Neural progenitor cell (in vitro differentiated cells): Measurements from ENCODE around the gene ZFP42. TPM values are rescaled to one million over a fixed set of nuclear protein-coding genes. Genes with fewer than 3 reads are reported as not detected.

Experiments used
- DNase-seq: peaks from one replicate; pipeline ENCODE4 v3.0.0-alpha.2; 2016; ENCODE audit warnings: low spot score
- H2AFZ ChIP-seq: fragments of 200-600 bp; sonication (generic); replicated peaks from 2 replicates; pipeline ENCODE4 v1.6.1; 2016; ENCODE audit warnings: antibody characterized with exemption
- H3F3A ChIP-seq: fragments of 200-600 bp; sonication (generic); 2 replicates; pipeline ENCODE4 v1.6.1; 2016; ENCODE audit warnings: antibody characterized with exemption, low read depth
- H3K27ac ChIP-seq: fragments of 200-600 bp; sonication (generic); 2 replicates; pipeline ENCODE4 v1.5.1; 2016; ENCODE audit warnings: mild to moderate bottlenecking
- H3K27me3 ChIP-seq: fragments of 200-600 bp; sonication (generic); 2 replicates; pipeline ENCODE4 v1.6.1; 2016; ENCODE audit warnings: mild to moderate bottlenecking, moderate library complexity
- H3K36me3 ChIP-seq: fragments of 200-600 bp; sonication (generic); 2 replicates; pipeline ENCODE4 v1.5.1; 2016
- H3K4me1 ChIP-seq: fragments of 200-600 bp; sonication (generic); 2 replicates; pipeline ENCODE4 v1.6.1; 2016; ENCODE audit warnings: mixed run types
- H3K4me2 ChIP-seq: fragments of 200-600 bp; sonication (generic); 2 replicates; pipeline ENCODE4 v1.6.1; 2016
- H3K4me3 ChIP-seq: fragments of 200-600 bp; sonication (generic); 2 replicates; pipeline ENCODE4 v1.5.1; 2016
- H3K79me2 ChIP-seq: fragments of 200-600 bp; sonication (generic); 2 replicates; pipeline ENCODE4 v1.6.1; 2016; ENCODE audit warnings: low read depth
- H3K9ac ChIP-seq: fragments of 200-600 bp; sonication (generic); 2 replicates; pipeline ENCODE4 v1.6.1; 2016
- H3K9me3 ChIP-seq: fragments of 200-600 bp; sonication (generic); 2 replicates; pipeline ENCODE4 v1.5.1; 2016; ENCODE audit warnings: low read depth
- H4K20me1 ChIP-seq: fragments of 200-600 bp; sonication (generic); 2 replicates; pipeline ENCODE4 v1.6.1; 2016; ENCODE audit warnings: low read depth
- H3K27ac Mint-ChIP-seq: 3 replicates; pipeline ENCODE4 v1.8.0; 2021; ENCODE audit warnings: mixed read lengths
- H3K27me3 Mint-ChIP-seq: 2 replicates; pipeline ENCODE4 v1.8.0; 2022; ENCODE audit warnings: low read depth, mild to moderate bottlenecking, inconsistent platforms, moderate library complexity, mixed read lengths; ENCODE audit not compliant: insufficient read depth
- H3K36me3 Mint-ChIP-seq: 3 replicates; pipeline ENCODE4 v1.8.0; 2021; ENCODE audit warnings: mixed read lengths
- H3K4me1 Mint-ChIP-seq: 3 replicates; pipeline ENCODE4 v1.8.0; 2021; ENCODE audit warnings: mixed read lengths
- H3K4me3 Mint-ChIP-seq: 3 replicates; pipeline ENCODE4 v1.8.0; 2021; ENCODE audit warnings: mild to moderate bottlenecking, moderate library complexity, mixed read lengths
- H3K9me3 Mint-ChIP-seq: 3 replicates; pipeline ENCODE4 v1.8.0; 2020; ENCODE audit warnings: mixed read lengths
- CTCF ChIP-seq: fragments of 200-600 bp; sonication (generic); IDR thresholded peaks from 2 replicates; pipeline ENCODE4 v1.5.1; 2017; ENCODE audit warnings: antibody characterized with exemption, mild to moderate bottlenecking
- EZH2 ChIP-seq: fragments of 200-600 bp; sonication (generic); IDR thresholded peaks from 2 replicates; pipeline ENCODE4 v1.6.1; 2017; ENCODE audit warnings: antibody characterized with exemption, mild to moderate bottlenecking, moderate library complexity
- EZH2phosphoT487 ChIP-seq: fragments of 200-600 bp; sonication (generic); IDR thresholded peaks from 2 replicates; pipeline ENCODE4 v1.6.1; 2017; ENCODE audit warnings: antibody characterized with exemption
- total RNA-seq: library from RNA; depleted of rRNA; stranded (reverse); fragments of >200 nt; gene quantifications from 2 replicates; pipeline ENCODE4 v1.2.3, GENCODE V29; 2015; ENCODE audit warnings: low replicate concordance

Gene ZFP42
- total RNA-seq, 1 donor from 2014 or later, result 54.5 TPM

- no peak overlapping the region for H3K27ac ChIP-seq
- H3K9me3 ChIP-seq, result no peaks in the 10 kb centered on the region
- Mint-ChIP-seq H3K27ac (no peak overlapping the region), H3K27me3 (peaks cover 2% of the 10 kb centered on the region), H3K36me3 (no peaks in the 10 kb centered on the region), H3K4me3 (no peak overlapping the region), H3K4me1 (no peaks in the 10 kb centered on the region), H3K9me3 (no peaks in the 10 kb centered on the region)
- no peaks in the 10 kb centered on the region for H3K27me3 ChIP-seq
- H3K4me3 ChIP-seq, result no peak overlapping the region
- H3K4me1 ChIP-seq, result peaks cover 7% of the 10 kb centered on the region
- TF ChIP-seq EZH2 (no peak), CTCF (no peak), EZH2phosphoT487 (no peak)
- no peaks in the 10 kb centered on the region for H3F3A ChIP-seq
- DNase-seq, result no peak
- peak overlapping the region; percentile 63 for H2AFZ ChIP-seq
- H3K36me3 ChIP-seq, result no peaks in the 10 kb centered on the region
- no peak overlapping the region for H3K9ac ChIP-seq
- no peaks in the 10 kb centered on the region for H3K79me2 ChIP-seq
- H4K20me1 ChIP-seq, result no peaks in the 10 kb centered on the region
- no peak overlapping the region for H3K4me2 ChIP-seq
Measured at GRCh38 chr4:187962926-187963325, 32.6 kb upstream of the ZFP42 start.

- Histone ChIP-seq H4K20me1 (no peaks in the 10 kb centered on the region), H3K79me2 (no peaks in the 10 kb centered on the region), H3K9ac (no peak overlapping the region), H3K9me3 (no peaks in the 10 kb centered on the region), H3K4me3 (no peak overlapping the region), H3K27ac (no peak overlapping the region), H3F3A (no peaks in the 10 kb centered on the region), H3K27me3 (no peaks in the 10 kb centered on the region), H3K4me1 (peaks cover 7% of the 10 kb centered on the region), H2AFZ (no peak overlapping the region), H3K36me3 (no peaks in the 10 kb centered on the region), H3K4me2 (no peak overlapping the region)
- no peaks in the 10 kb centered on the region for H3K4me1 Mint-ChIP-seq
- no peaks in the 10 kb centered on the region for H3K9me3 Mint-ChIP-seq
- TF ChIP-seq EZH2 (no peak), CTCF (no peak), EZH2phosphoT487 (no peak)
- H3K27ac Mint-ChIP-seq, result no peak overlapping the region
- no peak for DNase-seq
- no peak overlapping the region for H3K4me3 Mint-ChIP-seq
- no peaks in the 10 kb centered on the region for H3K36me3 Mint-ChIP-seq
- no peaks in the 10 kb centered on the region for H3K27me3 Mint-ChIP-seq
Measured at GRCh38 chr4:187965726-187966125, 29.8 kb upstream of the ZFP42 start.

GRCh38 chr4:187972135-187972534 is 23.4 kb upstream of the ZFP42 start:
- H3K9ac ChIP-seq, result no peak overlapping the region
- Mint-ChIP-seq H3K4me1 (peaks cover 5% of the 10 kb centered on the region), H3K27me3 (no peaks in the 10 kb centered on the region), H3K9me3 (peaks cover 2% of the 10 kb centered on the region), H3K27ac (no peak overlapping the region), H3K36me3 (no peaks in the 10 kb centered on the region), H3K4me3 (no peak overlapping the region)
- no peaks in the 10 kb centered on the region for H3K9me3 ChIP-seq
- no peaks in the 10 kb centered on the region for H3K4me1 ChIP-seq
- no peak overlapping the region for H3K27ac ChIP-seq
- no peaks in the 10 kb centered on the region for H3K79me2 ChIP-seq
- H4K20me1 ChIP-seq, result no peaks in the 10 kb centered on the region
- DNase-seq, result no peak
- no peak for TF ChIP-seq EZH2
- TF ChIP-seq CTCF, result no peak
- no peaks in the 10 kb centered on the region for H3F3A ChIP-seq
- no peak overlapping the region for H3K4me3 ChIP-seq
- H3K36me3 ChIP-seq, result no peaks in the 10 kb centered on the region
- no peak overlapping the region for H3K4me2 ChIP-seq
- H2AFZ ChIP-seq, result no peak overlapping the region
- H3K27me3 ChIP-seq, result no peaks in the 10 kb centered on the region

- Mint-ChIP-seq H3K36me3 (no peaks in the 10 kb centered on the region), H3K27ac (no peak overlapping the region), H3K4me1 (no peaks in the 10 kb centered on the region), H3K27me3 (peaks cover 6% of the 10 kb centered on the region), H3K9me3 (peaks cover 4% of the 10 kb centered on the region), H3K4me3 (no peak overlapping the region)
- DNase-seq, result no peak
- H3K9me3 ChIP-seq, result no peaks in the 10 kb centered on the region
- no peak overlapping the region for H3K9ac ChIP-seq
- no peaks in the 10 kb centered on the region for H3K4me1 ChIP-seq
- TF ChIP-seq EZH2, result no peak
- no peak for TF ChIP-seq CTCF
- TF ChIP-seq EZH2phosphoT487, result no peak
- H3K27ac ChIP-seq, result no peak overlapping the region
- H3K27me3 ChIP-seq, result no peaks in the 10 kb centered on the region
- no peaks in the 10 kb centered on the region for H3K79me2 ChIP-seq
- no peak overlapping the region for H3K4me2 ChIP-seq
- no peaks in the 10 kb centered on the region for H4K20me1 ChIP-seq
- H2AFZ ChIP-seq, result no peak overlapping the region
- no peaks in the 10 kb centered on the region for H3K36me3 ChIP-seq
- H3K4me3 ChIP-seq, result no peak overlapping the region
- H3F3A ChIP-seq, result no peaks in the 10 kb centered on the region
Measured at GRCh38 chr4:187983746-187984145, 11.8 kb upstream of the ZFP42 start.
